ENCODE results near the gene ATOH8. TPM values are rescaled to one million over a fixed set of nuclear protein-coding genes. Genes with fewer than 3 reads are reported as not detected.
A peak's percentile ranks its signal among the peaks of the same experiment; 100 is the strongest.

ATOH8 gene
- total RNA-seq, 1 donor from 2014 or later = 1.9 TPM

DNA sequence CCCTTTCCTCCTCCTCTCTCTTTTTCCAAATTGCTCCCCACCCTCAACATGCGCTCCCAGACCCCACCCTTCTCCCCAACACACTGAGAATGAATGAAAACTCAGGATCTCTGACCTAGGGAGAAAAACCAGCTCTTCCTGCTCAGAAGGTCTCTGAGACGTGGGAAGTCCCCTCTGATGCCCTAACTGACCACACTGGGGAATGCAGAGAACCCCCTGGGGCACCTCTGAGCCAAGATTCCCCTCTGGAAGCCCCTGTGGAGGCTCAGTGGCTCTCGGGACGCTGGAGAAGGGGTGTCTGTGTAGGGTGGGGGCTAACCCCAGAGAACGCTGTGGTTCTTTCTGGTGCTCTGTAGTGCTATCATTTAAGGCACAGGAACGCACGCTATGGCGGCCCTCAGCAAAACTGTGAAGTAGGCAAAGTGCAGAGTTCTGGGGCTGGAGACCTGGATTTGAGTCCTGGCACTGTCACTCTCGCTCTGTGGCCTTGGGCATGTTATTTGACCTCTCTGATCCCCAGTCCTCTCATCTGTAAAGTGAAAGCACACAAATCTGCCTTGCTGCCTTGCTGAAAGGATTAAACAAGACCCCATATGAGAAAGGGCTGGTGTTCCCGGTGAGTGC lies 17.1 kb downstream of the ATOH8 start:
- no peak overlapping the region for H3K27ac Mint-ChIP-seq (ENCODE audit: unreplicated experiment)
- Histone ChIP-seq H3K36me3 (ENCODE audit: insufficient read depth, low read length) (no peaks in the 10 kb centered on the region), H3K9ac (ENCODE audit: low read length) (no peak overlapping the region), H3K4me3 (ENCODE audit: insufficient read depth, low read depth, low read length) (no peak overlapping the region), H3K9me3 (ENCODE audit: insufficient read depth, low read depth, low read length) (no peaks in the 10 kb centered on the region), H3K79me2 (ENCODE audit: insufficient read depth, low read length) (no peaks in the 10 kb centered on the region), H2AFZ (ENCODE audit: low read depth, low read length) (no peak overlapping the region), H4K20me1 (ENCODE audit: insufficient read depth, low read length) (no peaks in the 10 kb centered on the region), H3K4me1 (ENCODE audit: insufficient read depth, low read length) (peaks cover 61% of the 10 kb centered on the region), H3K4me2 (ENCODE audit: low read length) (peak overlapping the region; percentile 73), H3K27ac (ENCODE audit: low read depth, low read length) (no peak overlapping the region), H3K27me3 (ENCODE audit: insufficient read depth, low read length) (no peaks in the 10 kb centered on the region)
- peaks cover 2% of the 10 kb centered on the region for H3K36me3 Mint-ChIP-seq (ENCODE audit: low read depth, unreplicated experiment)
- FAIRE-seq = no peak
- peaks cover 50% of the 10 kb centered on the region for H3K27me3 Mint-ChIP-seq (ENCODE audit: low read depth, unreplicated experiment)
- H3K4me1 Mint-ChIP-seq (ENCODE audit: low read depth, unreplicated experiment) = peaks cover 26% of the 10 kb centered on the region
- TF ChIP-seq CTCF (IDR thresholded peaks at IDR 0.05; ENCODE audit: insufficient read depth, low read depth, low read length) = no peak
- no peak for TF ChIP-seq EZH2 (IDR thresholded peaks at IDR 0.05; ENCODE audit: insufficient read depth, low read length)
- no peak overlapping the region for H3K4me3 Mint-ChIP-seq (ENCODE audit: unreplicated experiment)
- DNase-seq (ENCODE audit: low read depth) = no peak
- H3K9me3 Mint-ChIP-seq (ENCODE audit: unreplicated experiment) = peaks cover 1% of the 10 kb centered on the region

- no peaks in the 10 kb centered on the region for H3K36me3 ChIP-seq (ENCODE audit: insufficient read depth, low read length)
- peak overlapping the region; percentile 20 for H3K4me3 ChIP-seq (ENCODE audit: insufficient read depth, low read depth, low read length)
- peak overlapping the region; percentile 66 for H3K27ac ChIP-seq (ENCODE audit: low read depth, low read length)
- H3K4me2 ChIP-seq (ENCODE audit: low read length) = peak overlapping the region; percentile 73
- H3K9ac ChIP-seq (ENCODE audit: low read length) = peak overlapping the region; percentile 57
- H3K27me3 ChIP-seq (ENCODE audit: insufficient read depth, low read length) = no peaks in the 10 kb centered on the region
- H2AFZ ChIP-seq (ENCODE audit: low read depth, low read length) = no peak overlapping the region
- DNase-seq (ENCODE audit: low read depth) = no peak
- Mint-ChIP-seq H3K27ac (ENCODE audit: unreplicated experiment) (no peak overlapping the region), H3K27me3 (ENCODE audit: low read depth, unreplicated experiment) (peaks cover 50% of the 10 kb centered on the region), H3K9me3 (ENCODE audit: unreplicated experiment) (peaks cover 1% of the 10 kb centered on the region), H3K4me1 (ENCODE audit: low read depth, unreplicated experiment) (peaks cover 21% of the 10 kb centered on the region), H3K36me3 (ENCODE audit: low read depth, unreplicated experiment) (peaks cover 2% of the 10 kb centered on the region), H3K4me3 (ENCODE audit: unreplicated experiment) (no peak overlapping the region)
- no peak for TF ChIP-seq CTCF (IDR thresholded peaks at IDR 0.05; ENCODE audit: insufficient read depth, low read depth, low read length)
- no peak for TF ChIP-seq EZH2 (IDR thresholded peaks at IDR 0.05; ENCODE audit: insufficient read depth, low read length)
- no peaks in the 10 kb centered on the region for H4K20me1 ChIP-seq (ENCODE audit: insufficient read depth, low read length)
- FAIRE-seq = no peak
- H3K4me1 ChIP-seq (ENCODE audit: insufficient read depth, low read length) = peaks cover 55% of the 10 kb centered on the region
- H3K79me2 ChIP-seq (ENCODE audit: insufficient read depth, low read length) = no peaks in the 10 kb centered on the region
- H3K9me3 ChIP-seq (ENCODE audit: insufficient read depth, low read depth, low read length) = no peaks in the 10 kb centered on the region
Observed at GRCh38 chr2:85771486-85771885, 17.7 kb downstream of the ATOH8 start.

DNA sequence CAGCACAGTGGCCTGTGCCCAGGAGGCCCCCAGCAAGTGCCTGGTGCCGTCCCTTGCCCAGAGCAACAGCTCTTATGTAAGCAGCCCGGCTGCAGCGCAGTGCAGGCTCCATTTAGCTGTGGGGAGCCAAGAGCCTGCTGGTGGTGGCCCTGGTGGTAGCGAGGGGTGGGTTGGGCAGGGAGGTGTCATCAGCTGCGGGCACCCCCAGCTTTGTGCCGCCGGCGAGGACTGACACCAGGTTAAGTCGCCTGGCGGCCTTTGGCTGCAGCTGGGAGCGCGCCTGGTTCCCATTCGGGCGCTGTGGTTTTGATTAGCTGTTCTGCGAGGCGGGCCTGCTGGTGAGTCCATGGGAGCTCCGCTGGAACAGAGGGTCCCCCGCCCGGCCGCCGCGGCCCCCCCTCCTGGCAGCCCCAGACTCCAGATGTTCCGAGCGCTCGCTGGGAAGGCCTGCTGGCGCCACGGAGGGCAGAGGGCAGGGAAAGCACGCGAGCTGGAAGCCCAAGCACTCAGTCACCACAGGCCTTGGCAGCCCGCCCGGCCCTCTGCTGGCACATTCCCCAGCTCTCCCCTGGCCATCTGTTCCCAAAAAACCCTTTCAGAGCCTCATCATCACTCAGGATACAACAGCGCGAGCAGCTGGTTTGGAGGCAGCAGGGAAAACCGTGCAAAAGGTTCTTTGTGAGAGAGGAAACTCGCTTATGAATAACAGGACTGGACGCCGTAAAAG lies 18.4 kb downstream of the ATOH8 start:
- TF ChIP-seq CTCF (IDR thresholded peaks at IDR 0.05; ENCODE audit: insufficient read depth, low read depth, low read length) (peak; percentile 35), EZH2 (IDR thresholded peaks at IDR 0.05; ENCODE audit: insufficient read depth, low read length) (no peak)
- Mint-ChIP-seq H3K9me3 (ENCODE audit: unreplicated experiment) (peaks cover 1% of the 10 kb centered on the region), H3K4me3 (ENCODE audit: unreplicated experiment) (no peak overlapping the region), H3K27ac (ENCODE audit: unreplicated experiment) (peak overlapping the region; percentile 5), H3K27me3 (ENCODE audit: low read depth, unreplicated experiment) (peaks cover 54% of the 10 kb centered on the region), H3K36me3 (ENCODE audit: low read depth, unreplicated experiment) (peaks cover 2% of the 10 kb centered on the region), H3K4me1 (ENCODE audit: low read depth, unreplicated experiment) (peaks cover 21% of the 10 kb centered on the region)
- H3K79me2 ChIP-seq (ENCODE audit: insufficient read depth, low read length) = no peaks in the 10 kb centered on the region
- DNase-seq (ENCODE audit: low read depth) (peak; percentile 99), FAIRE-seq (peak; percentile 91)
- H3K4me1 ChIP-seq (ENCODE audit: insufficient read depth, low read length) = peaks cover 52% of the 10 kb centered on the region
- no peaks in the 10 kb centered on the region for H4K20me1 ChIP-seq (ENCODE audit: insufficient read depth, low read length)
- no peaks in the 10 kb centered on the region for H3K36me3 ChIP-seq (ENCODE audit: insufficient read depth, low read length)
- H3K9ac ChIP-seq (ENCODE audit: low read length) = peak overlapping the region; percentile 77
- no peaks in the 10 kb centered on the region for H3K27me3 ChIP-seq (ENCODE audit: insufficient read depth, low read length)
- H3K27ac ChIP-seq (ENCODE audit: low read depth, low read length) = peak overlapping the region; percentile 85
- H3K4me2 ChIP-seq (ENCODE audit: low read length) = peak overlapping the region; percentile 83
- no peak overlapping the region for H2AFZ ChIP-seq (ENCODE audit: low read depth, low read length)
- H3K4me3 ChIP-seq (ENCODE audit: insufficient read depth, low read depth, low read length) = peak overlapping the region; percentile 37
- H3K9me3 ChIP-seq (ENCODE audit: insufficient read depth, low read depth, low read length) = no peaks in the 10 kb centered on the region
